ENCODE measurements around the gene SLC6A3.

SLC6A3 gene

DNA sequence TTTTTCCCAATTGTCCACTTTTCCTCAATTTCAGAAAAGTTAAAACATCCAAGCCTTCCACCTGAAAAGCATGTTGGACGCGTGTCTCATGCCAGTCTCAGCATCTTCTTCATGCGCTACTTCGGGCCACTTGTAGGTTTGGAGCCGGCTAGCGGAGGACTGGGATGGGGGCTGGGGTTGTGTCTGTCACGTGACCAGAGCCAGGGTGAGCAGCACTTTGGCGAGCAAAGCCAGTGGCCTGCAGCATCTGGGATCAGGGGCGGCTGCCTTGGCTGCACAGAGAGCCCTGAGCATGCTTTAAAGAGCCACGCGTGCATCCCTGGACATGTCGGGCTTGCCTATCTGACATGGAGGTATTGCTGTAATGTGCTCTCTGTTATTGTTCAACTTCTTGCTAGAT is 41.2 kb downstream of the SLC6A3 start:
- no peak for DNase-seq

DNA sequence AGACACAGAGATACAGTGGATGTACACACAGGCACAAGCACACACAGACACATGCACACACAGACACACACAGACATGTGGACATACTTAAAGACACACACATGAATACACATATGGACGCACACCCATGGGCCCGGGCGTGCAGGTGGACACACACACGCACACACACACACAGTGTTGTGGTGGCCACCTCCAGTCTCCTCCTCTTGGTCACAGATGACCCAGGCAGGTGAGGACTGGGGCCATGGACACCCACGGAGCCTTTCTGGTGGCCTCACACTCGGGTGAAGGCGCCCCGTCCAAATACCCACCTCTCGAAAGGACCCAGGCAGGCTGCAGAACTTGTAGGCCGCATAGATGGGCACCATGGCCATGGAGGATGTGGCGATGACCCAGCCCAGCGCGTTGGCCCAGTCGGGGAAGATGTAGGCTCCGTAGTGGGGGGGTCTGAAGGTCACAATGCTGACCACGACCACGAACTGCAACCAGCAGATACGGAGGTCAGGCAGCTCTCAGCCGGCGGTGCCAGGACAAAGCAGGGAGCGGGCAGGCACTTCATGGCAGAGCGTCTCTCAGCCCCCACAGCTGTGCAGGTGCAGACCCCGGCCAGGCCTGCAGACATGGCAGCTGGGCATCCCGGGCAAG is 42.5 kb downstream of the SLC6A3 start:
- no peak for DNase-seq

DNA sequence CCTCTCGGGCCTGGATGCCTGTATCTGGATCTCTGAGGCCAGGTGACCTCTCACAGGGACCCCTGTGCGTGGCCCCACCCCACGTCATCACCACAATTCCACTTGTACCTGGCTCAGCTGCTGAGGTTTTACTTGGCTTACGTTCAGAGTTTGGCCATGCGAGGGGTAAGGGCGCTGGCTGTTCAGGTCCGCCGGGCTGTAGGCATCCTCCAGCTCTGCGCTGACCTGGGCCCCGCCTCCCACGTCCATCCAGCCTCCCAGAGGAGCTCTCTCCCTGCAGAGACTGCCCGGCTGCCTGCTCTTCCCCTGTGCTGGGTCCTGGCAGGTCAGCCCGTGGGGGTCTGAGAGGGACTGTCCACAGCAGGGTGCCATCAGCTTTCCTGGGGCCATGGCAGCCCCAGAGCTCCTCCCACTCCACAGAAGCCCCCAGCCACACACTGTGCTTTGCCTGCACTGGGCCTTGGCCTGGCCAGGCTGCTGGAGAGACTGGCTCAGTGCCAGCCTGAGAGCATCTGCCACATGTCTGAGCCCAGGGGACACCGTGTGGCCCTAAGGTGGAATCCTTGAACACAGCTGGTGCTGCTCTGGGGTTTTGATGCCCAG is 43.6 kb downstream of the SLC6A3 start:
- no peak for DNase-seq

- no peak for DNase-seq
These were observed 44.3 kb downstream of the SLC6A3 start for GRCh38 chr5:1400936-1401335.

DNA sequence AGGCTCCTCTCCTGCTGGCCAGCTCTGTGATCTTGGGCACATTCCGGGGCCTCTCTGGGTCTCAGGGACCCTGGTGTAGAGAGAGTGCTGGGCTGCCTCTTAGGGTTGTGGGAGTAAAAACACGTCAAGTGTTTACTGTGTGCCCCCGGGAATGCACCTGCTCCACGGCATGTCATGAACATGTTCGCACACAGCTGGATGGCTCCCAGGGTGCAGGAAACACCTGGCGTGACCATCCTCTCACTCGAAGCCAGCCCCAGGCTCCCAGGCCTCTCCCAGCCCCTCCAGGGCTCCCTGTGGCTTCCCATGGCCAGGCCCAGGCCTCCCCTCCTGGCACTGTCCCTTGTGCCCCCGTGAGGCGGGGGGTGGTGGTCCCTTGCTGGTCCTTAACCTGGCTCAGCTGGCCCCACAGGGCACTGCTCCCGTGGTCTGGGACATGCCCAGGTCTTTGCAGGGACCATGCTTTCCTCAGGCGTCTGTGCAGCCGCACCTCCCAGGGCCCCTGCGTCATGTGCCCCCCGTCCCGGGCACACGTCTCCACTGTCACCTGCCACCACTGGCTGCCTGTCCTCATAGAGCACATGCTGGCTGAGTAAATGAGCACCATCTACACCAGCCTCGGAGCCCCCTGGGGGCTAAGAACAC is 44.9 kb downstream of the SLC6A3 start:
- no peak for DNase-seq

DNA sequence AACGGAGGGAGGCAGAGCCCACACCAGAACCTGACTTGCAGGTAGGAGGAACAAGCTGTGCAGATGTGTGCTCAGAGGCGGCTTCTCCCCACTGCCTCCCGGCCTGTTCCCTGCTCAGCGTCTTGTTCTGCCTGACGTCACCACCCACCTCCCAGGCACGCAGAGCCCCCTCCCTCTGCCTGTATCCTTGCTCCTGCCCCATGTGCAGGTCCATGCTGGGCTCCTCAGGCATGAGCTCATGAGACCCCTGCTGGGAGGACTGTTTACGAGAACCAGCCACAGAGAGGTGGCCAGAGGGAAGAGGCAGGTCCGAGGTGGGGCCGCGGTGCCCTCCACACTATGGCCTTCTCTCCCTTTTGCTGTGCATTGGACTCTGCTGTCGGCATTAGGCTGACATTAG is 45.5 kb downstream of the SLC6A3 start:
- DNase-seq = no peak

GRCh38 chr5:1396293-1396816 is 48.9 kb downstream of the SLC6A3 start:
- DNase-seq = no peak

DNA sequence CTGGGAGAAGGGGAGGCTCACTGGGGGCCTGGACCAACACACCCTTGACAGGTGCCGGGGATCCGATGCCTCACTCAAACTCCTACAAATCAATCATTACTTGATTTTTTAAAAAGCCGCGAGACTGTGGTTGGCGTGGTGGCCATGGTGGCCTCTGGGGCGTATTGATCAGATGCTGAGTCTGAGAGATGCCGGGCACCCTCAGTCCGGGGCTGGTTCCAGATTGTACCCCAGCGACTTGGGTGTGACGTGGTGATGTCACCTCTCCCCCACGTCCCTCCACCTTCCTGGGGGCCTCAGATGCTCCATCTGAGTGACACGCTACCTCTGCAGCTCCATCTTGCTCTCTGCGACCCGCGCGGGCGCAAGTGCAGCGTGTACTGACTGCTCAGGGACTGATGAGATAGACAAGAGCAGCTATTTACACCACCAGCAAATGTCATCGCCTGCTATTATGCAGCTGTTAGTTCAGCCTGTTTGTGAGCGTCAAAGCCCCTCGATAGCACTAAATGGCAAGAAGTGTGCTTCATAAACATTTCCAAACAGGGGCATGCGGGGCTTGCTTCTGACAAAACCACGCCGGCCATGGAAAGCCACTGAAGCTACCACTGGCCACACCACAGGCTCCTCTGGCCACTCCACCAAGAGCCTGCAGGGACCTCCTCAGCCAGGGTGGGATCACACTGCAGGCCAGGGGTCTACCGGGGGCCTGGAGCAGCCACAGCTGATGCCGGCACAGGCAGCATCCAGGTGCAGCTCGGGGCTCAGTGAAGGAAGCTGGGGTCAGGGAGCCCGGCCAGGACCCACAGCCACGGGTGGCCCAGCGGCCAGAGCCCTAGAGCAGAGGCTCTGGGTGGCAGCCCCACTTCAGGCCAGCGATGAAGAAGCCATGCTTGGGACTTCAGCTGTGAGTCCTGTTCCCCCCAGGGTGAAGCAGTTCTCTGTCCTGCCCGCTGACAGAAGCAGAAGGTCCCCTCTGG is 50.1 kb downstream of the SLC6A3 start:
- no peak for DNase-seq

DNA sequence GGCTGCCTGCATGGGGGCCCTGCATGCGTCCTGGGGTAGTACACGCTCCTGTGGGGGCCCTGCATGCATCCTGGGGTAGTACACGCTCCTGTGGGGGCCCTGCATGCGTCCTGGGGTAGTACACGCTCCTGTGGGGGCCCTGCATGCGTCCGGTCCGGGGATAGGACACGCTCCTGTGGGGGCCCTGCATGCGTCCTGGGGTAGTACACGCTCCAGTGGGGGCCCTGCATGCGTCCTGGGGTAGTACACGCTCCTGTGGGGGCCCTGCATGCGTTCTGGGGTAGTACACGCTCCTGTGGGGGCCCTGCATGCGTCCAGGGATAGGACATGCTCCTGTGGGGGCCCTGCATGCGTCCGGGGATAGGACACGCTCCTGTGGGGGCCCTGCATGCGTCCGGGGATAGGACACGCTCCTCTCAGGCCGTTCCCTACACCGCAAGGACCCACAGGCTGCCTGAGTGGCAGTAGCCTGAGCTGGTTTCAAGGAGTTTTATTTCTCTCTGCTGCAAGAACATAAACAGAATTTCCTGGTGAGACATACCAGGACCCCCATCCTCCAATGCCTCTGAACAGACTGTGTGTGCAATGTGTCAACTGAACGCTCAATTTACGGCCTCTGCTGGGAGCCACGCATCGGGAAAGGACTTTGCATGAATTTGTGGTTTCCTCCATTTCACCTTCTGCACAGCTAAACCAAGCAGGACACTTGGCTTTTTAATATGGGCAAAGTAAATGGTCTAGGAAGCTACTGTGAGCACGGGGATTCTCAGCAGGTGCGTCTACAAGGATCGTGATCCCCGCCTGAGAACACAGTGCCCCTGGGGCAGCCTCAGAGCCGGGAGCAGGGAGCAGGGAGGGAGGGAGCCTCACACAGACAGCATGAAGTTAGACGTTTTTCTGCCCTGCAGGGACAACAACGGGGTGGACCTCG is 51.4 kb downstream of the SLC6A3 start:
- DNase-seq = no peak

GRCh38 chr5:1392801-1393565 is 52.3 kb downstream of the SLC6A3 start:
- no peak for DNase-seq

DNA sequence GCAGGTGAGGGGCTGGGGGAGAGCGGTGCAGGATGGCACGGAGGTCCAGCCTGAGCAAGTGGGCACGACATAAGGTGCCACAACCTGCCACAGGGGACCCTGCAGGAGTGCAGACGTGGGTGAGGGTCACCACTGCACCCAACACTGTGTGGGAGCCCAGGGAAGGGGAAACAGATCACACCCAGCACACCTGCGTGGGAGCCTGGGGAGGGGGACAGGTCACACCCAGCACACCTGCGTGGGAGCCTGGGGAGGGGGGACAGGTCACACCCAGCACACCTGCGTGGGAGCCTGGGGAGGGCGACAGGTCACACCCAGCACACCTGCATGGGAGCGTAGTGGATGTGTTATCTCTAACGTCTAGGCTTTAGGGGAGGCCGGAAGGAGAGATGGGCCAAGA is 53.0 kb downstream of the SLC6A3 start:
- DNase-seq = no peak

- DNase-seq = no peak
These were observed 53.5 kb downstream of the SLC6A3 start for GRCh38 chr5:1391691-1392090.

GRCh38 chr5:1390861-1391600 is 54.2 kb downstream of the SLC6A3 start:
- DNase-seq = no peak

DNA sequence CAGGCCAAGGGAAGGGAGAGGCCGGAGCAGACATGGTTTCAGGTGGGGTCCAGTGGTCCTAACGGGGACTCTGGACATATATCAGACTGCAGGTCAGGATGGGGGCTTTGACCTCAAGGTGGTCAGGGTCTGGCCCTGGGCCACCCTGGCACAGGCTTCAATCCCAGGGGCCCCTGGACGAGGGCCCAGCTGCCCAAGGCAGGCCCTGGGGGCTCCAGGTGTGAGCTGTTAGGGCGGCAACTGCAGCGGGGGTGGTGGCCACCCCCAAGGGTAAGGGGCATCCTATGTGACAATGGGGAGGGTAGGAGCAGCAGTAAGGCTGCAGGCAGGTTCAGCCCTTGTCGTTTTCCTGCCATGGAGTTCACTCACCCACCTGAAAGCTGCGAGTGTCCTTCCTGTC is 54.9 kb downstream of the SLC6A3 start:
- DNase-seq = no peak

DNA sequence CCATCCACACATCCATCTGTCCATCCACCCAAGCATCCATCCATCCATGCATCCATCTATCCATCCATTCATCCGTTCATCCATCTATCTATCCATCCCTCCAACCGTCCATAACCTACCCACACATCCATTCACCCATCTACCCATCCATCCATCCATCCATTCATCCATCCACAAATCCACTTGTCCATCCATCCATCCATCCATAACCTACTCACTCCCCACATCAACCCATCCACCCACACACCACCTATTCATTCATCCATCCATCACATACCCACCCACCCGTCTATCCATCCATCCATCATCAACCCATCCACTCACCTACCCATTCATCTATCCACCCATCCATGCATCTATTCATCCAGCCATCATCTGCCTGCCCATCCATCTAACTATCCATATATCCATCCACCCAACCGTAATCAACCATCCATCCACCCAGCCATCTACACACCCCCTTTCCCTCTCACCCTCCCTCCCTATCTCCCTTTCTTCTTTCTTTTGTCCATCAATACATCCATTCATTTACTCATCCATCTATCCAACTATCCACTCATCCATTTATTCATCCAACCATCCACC is 56.8 kb downstream of the SLC6A3 start:
- DNase-seq = no peak

- DNase-seq = no peak
These were observed 57.4 kb downstream of the SLC6A3 start for GRCh38 chr5:1387876-1388275.

GRCh38 chr5:1387059-1387755 is 58.0 kb downstream of the SLC6A3 start:
- DNase-seq = no peak

DNA sequence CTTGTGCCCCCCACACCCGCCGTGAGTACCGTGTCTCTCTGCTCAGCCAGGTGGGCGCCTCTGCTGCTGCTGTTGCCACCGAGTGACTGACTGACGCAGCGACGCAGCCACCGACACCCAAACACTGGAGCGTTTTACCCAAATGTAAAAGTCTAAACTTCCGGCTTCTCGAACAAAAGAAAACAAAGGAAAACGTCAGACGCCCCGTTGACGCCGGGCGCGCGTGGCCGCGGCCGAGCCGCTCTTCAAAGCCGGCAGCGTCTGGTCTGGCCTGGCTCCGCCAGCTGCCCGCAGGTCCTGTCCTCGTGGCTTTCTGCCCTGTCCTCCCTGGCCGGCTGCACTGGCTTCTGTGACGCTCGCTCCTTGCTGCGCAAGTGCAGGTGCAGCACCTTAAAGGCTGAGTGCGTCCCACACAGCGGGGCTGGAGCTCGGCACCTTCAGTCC is 58.9 kb downstream of the SLC6A3 start:
- DNase-seq = peak; percentile 44

Data from inflammatory macrophage treated with lipopolysaccharide for 4 hours (primary cell).